Measurements from ENCODE around the gene IDE. TPM values are rescaled to one million over a fixed set of nuclear protein-coding genes. Genes with fewer than 3 reads are reported as not detected.
A peak's percentile ranks its signal among the peaks of the same experiment; 100 is the strongest.
"Not testable (repeated sequence)": the region's sequence is repeated elsewhere in the genome, so short reads cannot be mapped to it uniquely, and the experiment has no call there.

The IDE gene
- total and polyA plus RNA-seq, 12 donors = 8.6 to 62.0 (median 37.3) TPM

DNA sequence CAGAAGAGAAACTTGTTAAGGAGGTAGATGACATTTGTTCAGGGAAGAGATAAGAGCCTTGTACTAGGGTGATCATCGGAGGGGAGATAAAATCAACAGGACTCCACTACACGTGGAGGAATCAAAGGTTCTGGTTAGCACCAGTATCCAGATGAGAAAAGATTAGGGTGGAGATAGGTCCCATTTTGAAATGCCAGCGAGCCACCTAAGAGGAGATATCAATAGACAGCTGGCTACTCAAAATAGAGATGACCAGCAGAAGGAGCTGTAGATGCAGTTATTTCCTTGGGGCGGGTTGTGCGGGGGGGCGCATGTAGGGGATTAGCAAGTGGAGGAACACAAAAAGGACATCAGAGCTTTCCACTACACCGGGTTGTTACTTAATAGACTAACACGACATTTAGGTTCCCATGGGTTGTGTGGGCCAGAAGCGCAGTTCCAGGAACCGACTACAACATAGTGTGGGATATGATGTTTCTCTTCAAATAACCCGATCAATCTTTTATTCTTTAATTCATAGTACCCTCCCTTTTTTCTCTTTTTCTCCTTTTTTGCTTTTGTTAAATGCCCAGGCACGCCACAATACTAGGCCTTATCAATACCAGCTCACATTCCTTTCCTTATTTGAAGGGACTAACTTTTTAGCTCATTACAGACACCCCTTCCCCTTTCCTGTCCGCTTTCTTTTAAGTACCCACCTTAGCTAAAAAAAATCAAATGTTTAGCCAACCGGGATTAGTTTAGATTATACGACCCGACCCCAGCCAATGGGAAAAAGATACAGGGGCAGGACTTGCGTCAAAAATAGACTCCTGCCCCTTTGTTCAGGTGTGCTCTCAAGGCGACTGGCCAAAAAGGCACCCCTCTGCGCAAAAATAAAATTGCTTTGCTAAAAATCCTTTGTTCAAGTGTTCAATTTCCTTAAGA is 17.0 kb upstream of the IDE start:
- H3K36me3 ChIP-seq (replicated peaks in 1 of 2) = no peaks in the 10 kb centered on the region
- TF ChIP-seq, protein P1, sequence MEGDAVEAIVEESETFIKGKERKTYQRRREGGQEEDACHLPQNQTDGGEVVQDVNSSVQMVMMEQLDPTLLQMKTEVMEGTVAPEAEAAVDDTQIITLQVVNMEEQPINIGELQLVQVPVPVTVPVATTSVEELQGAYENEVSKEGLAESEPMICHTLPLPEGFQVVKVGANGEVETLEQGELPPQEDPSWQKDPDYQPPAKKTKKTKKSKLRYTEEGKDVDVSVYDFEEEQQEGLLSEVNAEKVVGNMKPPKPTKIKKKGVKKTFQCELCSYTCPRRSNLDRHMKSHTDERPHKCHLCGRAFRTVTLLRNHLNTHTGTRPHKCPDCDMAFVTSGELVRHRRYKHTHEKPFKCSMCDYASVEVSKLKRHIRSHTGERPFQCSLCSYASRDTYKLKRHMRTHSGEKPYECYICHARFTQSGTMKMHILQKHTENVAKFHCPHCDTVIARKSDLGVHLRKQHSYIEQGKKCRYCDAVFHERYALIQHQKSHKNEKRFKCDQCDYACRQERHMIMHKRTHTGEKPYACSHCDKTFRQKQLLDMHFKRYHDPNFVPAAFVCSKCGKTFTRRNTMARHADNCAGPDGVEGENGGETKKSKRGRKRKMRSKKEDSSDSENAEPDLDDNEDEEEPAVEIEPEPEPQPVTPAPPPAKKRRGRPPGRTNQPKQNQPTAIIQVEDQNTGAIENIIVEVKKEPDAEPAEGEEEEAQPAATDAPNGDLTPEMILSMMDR (IDR thresholded peaks at IDR 0.05) = peak in 2 of 6 experiments; percentile 20 to 38
- no peak for TF ChIP-seq POLR2A (IDR thresholded peaks at IDR 0.05)
- WGBS, 4 donors = 36 to 40% (median 38%) methylated on average over 19 of the region's 19 CpGs
- H3K4me1 ChIP-seq (replicated peaks in 1 of 2) = peaks cover 0 to 6% of the 10 kb centered on the region in 2 donors
- intact Hi-C loops (cut with DNase I) = loop anchor here in 1 of 2 donors (10.0 kb wide), 1 partner anchor 254 kb away; the partner anchor contains the start of gene EXOC6
- peak overlapping the region in 2 of 4 donors; percentile 64 to 72 for H3K4me3 ChIP-seq
- no peaks in the 10 kb centered on the region for H3K27me3 ChIP-seq
- peak; percentile 33 to 88 (median 51) for DNase-seq
- peak overlapping the region; percentile 91 to 97 (median 92) for H3K27ac ChIP-seq
- H3K9me3 ChIP-seq (replicated peaks in 1 of 3) = no peaks in the 10 kb centered on the region

DNA sequence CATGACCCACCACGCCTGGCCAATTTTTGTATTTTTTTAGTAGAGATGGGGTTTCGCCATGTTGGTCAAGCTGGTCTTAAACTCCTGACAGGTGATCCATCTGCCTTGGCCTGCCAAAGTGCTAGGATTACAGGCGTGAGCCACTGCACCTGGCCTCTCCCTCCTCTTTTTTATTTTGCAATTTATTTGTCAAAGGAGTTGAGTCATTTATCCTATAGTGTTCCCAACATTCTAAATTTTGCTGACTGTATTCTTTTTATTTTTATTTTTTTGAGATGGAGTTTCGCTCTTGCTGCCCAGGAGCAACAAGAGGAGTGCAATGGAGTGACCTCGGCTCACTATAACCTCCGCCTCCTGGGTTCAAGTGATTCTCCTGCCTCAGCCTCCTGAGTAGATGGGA is 8.5 kb upstream of the IDE start:
- H3K4me1 ChIP-seq (replicated peaks in 1 of 2); H3K27me3 ChIP-seq; H3K9me3 ChIP-seq (replicated peaks in 1 of 3); intact Hi-C loops (cut with DNase I); H3K36me3 ChIP-seq (replicated peaks in 1 of 2); H3K27ac ChIP-seq; DNase-seq; H3K4me3 ChIP-seq: not testable (repeated sequence)
- WGBS, 4 donors = 94 to 95% (median 94%) methylated on average over 6 of the region's 6 CpGs

DNA sequence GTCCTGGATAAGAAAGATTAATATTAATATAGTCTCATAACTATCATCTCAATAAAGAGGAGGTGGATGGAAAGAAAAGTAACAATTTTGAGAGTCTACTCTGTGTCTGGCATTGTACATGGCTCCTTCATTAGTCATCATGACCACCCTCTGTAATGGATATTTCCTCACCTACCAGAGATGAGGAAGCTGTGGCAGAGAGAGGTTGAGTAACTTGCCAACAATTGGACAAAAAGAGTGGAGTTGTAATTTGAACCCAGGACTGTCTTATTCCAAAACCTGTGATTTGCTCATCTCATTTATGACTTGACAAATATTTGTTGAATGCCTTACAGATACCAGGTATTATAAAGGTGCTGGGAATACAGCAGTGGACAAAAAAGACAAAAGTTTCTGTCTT is 2.1 kb upstream of the IDE start:
- H3K9me3 ChIP-seq (replicated peaks in 1 of 3) = no peaks in the 10 kb centered on the region
- no peak overlapping the region for H3K4me3 ChIP-seq
- intact Hi-C loops (cut with DNase I) = loop anchor here in 1 of 2 donors (2.0 kb wide), 1 partner anchor 61 kb away; no protein-coding TSS in a partner anchor
- peaks cover 9 to 22% of the 10 kb centered on the region in 2 donors for H3K4me1 ChIP-seq (replicated peaks in 1 of 2)
- no peak for DNase-seq
- no peaks in the 10 kb centered on the region for H3K27me3 ChIP-seq
- H3K27ac ChIP-seq = no peak overlapping the region
- TF ChIP-seq, protein P1 (IDR thresholded peaks at IDR 0.05) = no peak
- no peak for TF ChIP-seq POLR2A (IDR thresholded peaks at IDR 0.05)
- no peaks in the 10 kb centered on the region for H3K36me3 ChIP-seq (replicated peaks in 1 of 2)

DNA sequence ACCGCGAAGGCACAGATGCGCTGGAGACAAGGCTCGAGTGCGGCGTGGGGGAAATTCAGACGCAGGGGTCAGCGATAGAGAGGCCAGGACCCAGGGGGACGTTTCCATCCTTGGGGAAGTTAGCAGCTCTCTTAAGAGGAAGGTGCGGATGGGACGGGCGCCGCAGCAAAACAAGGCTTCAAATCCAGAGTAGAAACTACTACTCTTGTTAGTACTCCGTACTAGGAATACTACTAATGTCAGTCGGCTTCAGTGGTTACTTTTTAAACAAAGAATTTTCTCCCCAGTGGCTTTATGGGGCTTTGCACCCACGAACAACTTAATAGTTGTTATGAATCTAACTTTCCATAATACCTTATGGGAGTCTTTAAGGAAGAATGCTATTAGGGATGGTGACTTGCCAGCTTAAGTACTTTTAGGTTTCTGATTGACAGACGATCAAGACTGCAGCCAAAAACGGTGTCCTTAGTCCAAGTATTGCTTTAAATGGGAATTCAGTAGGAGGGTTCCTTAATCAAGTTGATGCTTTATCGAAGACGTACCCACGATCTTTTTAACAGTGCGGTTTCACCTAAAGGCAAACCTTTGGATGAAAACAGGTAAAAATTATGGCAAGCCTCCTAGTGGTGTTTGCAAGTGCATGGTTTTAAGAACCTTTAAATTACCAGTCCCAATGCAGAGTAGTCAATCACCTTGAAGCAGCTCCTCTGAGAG is 812 bp upstream of the IDE start:
- Histone ChIP-seq H3K9me3 (replicated peaks in 1 of 3) (no peaks in the 10 kb centered on the region), H3K4me3 (peak overlapping the region in 3 of 4 donors; percentile 57 to 74 (median 71)), H3K36me3 (replicated peaks in 1 of 2) (peaks cover 0 to 2% of the 10 kb centered on the region in 2 donors), H3K27me3 (no peaks in the 10 kb centered on the region), H3K27ac (peak overlapping the region; percentile 74 to 97 (median 90)), H3K4me1 (replicated peaks in 1 of 2) (peaks cover 9 to 22% of the 10 kb centered on the region in 2 donors)
- TF ChIP-seq, protein P1 (IDR thresholded peaks at IDR 0.05) = peak in 2 of 6 experiments; percentile 4 to 39
- TF ChIP-seq POLR2A (IDR thresholded peaks at IDR 0.05) = no peak
- intact Hi-C loops (cut with DNase I) = loop anchor here (2.0 to 5.0 kb wide), 2 partner anchors 57 to 60 kb away; no protein-coding TSS in a partner anchor
- 7 to 19% (median 9%) methylated on average over 10 to 22 of the region's 22 CpGs for WGBS, 4 donors
- DNase-seq = no peak
